HG02759 (cell line): ENCODE measurements around the gene KBTBD3.
"Not testable (repeated sequence)": the region's sequence is repeated elsewhere in the genome, so short reads cannot be mapped to it uniquely, and the experiment has no call there.

Experiments
- ATAC-seq: cut with Tn5 transposase; IDR thresholded peaks from one replicate; pipeline ENCODE4 v1.9.1; 2021; ENCODE audit warnings: mild to moderate bottlenecking, moderate library complexity; ENCODE audit not compliant: unreplicated experiment

Gene KBTBD3

GRCh38 chr11:106061954-106062949 lies 14.9 kb downstream of the KBTBD3 start:
- peak; percentile 43 for ATAC-seq

GRCh38 chr11:106061249-106061784 lies 15.8 kb downstream of the KBTBD3 start:
- ATAC-seq, result peak; percentile 46

- no peak for ATAC-seq
Observed at GRCh38 chr11:106059617-106060016, 17.5 kb downstream of the KBTBD3 start.

- not testable (repeated sequence) for ATAC-seq
Observed at GRCh38 chr11:106058377-106058776, 18.8 kb downstream of the KBTBD3 start.

- no peak for ATAC-seq
Observed at GRCh38 chr11:106051103-106051502, 26.0 kb downstream of the KBTBD3 start.

- ATAC-seq, result no peak
Observed at GRCh38 chr11:106049727-106050476, 27.2 kb downstream of the KBTBD3 start.

GRCh38 chr11:106047631-106048030 lies 29.5 kb downstream of the KBTBD3 start:
- ATAC-seq, result no peak

GRCh38 chr11:106043540-106043939 lies 33.6 kb downstream of the KBTBD3 start:
- ATAC-seq, result no peak

GRCh38 chr11:106032861-106033260 lies 44.3 kb downstream of the KBTBD3 start:
- ATAC-seq, result no peak

- no peak for ATAC-seq
Observed at GRCh38 chr11:106031936-106032335, 45.2 kb downstream of the KBTBD3 start.

GRCh38 chr11:106031202-106031810 lies 45.8 kb downstream of the KBTBD3 start:
- ATAC-seq, result no peak

- no peak for ATAC-seq
Observed at GRCh38 chr11:106030609-106031008, 46.5 kb downstream of the KBTBD3 start.

GRCh38 chr11:106022795-106023275 lies 54.3 kb downstream of the KBTBD3 start:
- no peak for ATAC-seq

GRCh38 chr11:106021967-106022794 lies 55.0 kb downstream of the KBTBD3 start, which contains the start of gene MSANTD4:
TSS of gene MSANTD4 (minus strand) at chr11:106022240. CDS start at chr11:106010917, 11,323 bp downstream.
- peak; percentile 97 for ATAC-seq

- ATAC-seq, result peak; percentile 19
Observed at GRCh38 chr11:106021181-106021966, 55.8 kb downstream of the KBTBD3 start.

GRCh38 chr11:106017093-106017492 lies 60.1 kb downstream of the KBTBD3 start:
- ATAC-seq, result no peak

GRCh38 chr11:106015066-106015465 lies 62.1 kb downstream of the KBTBD3 start:
- no peak for ATAC-seq

GRCh38 chr11:106014620-106015019 lies 62.5 kb downstream of the KBTBD3 start:
- ATAC-seq, result no peak

GRCh38 chr11:106014035-106014434 lies 63.1 kb downstream of the KBTBD3 start:
- ATAC-seq, result no peak
